WI38 (cell line): ENCODE results near the gene GZF1.
A peak's percentile ranks its signal among the peaks of the same experiment; 100 is the strongest.

Source experiments
- H3K4me3 ChIP-seq: 2 replicates; pipeline ENCODE4 v1.5.1; 2011; ENCODE audit warnings: low read depth, mild to moderate bottlenecking, control low read depth, low read length
- CTCF ChIP-seq: IDR thresholded peaks from 2 replicates; pipeline ENCODE4 v1.5.1; 2012; ENCODE audit warnings: low read depth, mild to moderate bottlenecking, control low read depth, low read length

The GZF1 gene

GRCh38 chr20:23320317-23320716 lies 41.7 kb upstream of the GZF1 start:
- peak; percentile 32; the same call in 1 of the 2 replicates for TF ChIP-seq CTCF
- no peak overlapping the region for H3K4me3 ChIP-seq

- TF ChIP-seq CTCF, result no peak
- H3K4me3 ChIP-seq, result no peak overlapping the region
Observed at GRCh38 chr20:23325107-23325506, 36.9 kb upstream of the GZF1 start.

DNA sequence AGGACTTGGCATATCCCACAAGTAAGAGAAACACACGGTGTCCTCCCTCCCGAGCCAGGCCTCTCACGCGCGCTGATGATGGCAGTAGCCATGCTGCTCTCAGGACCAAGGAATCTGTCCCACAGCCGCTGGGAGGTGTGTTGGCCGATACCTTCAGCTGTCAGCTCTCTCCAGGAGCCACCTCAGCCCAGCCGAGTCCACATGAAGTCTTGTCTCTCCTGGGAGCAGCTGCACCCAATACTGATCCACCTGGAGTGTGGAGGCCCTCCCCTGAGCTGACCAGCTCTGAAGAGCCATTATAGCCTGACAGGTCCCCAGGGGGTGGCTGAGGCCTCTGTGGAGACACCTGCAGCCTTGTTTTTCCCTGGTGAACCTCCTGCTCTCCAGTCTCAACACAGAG lies 35.2 kb upstream of the GZF1 start:
- TF ChIP-seq CTCF, result no peak
- H3K4me3 ChIP-seq, result no peak overlapping the region

DNA sequence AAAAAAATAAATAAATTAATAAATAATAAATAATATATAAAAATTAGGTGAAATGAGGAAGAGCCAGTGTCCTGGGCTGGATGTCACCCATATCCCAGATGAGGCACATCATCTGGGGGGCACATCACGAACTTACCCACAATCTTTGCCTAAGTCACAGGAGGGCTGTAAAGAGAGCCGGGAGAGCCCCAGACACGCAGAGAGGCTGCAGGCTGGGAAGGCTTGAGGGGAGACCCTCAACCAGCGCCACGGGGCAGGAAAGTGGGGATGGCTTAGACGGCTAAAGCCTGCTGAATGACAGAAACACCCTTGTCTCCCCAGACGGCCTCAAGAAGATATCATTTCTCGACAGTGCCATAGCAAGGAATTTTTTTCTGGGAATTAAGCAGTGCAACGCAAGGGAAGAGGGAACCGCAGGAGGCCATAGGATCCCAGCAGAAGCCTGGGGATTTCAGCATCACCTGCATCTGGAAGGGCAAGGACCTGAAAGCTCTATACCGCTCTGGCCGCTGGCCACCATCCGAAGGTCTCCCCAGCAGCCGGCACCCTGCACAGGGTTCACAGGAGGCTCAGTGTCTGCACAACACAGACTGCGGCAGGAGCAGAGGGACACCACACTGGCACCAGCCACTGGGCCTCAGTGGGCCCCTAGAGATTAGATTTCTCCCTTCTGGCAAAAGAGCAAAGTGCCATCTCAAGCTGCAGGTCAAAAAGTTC lies 34.2 kb upstream of the GZF1 start:
- H3K4me3 ChIP-seq, result no peak overlapping the region
- no peak for TF ChIP-seq CTCF

DNA sequence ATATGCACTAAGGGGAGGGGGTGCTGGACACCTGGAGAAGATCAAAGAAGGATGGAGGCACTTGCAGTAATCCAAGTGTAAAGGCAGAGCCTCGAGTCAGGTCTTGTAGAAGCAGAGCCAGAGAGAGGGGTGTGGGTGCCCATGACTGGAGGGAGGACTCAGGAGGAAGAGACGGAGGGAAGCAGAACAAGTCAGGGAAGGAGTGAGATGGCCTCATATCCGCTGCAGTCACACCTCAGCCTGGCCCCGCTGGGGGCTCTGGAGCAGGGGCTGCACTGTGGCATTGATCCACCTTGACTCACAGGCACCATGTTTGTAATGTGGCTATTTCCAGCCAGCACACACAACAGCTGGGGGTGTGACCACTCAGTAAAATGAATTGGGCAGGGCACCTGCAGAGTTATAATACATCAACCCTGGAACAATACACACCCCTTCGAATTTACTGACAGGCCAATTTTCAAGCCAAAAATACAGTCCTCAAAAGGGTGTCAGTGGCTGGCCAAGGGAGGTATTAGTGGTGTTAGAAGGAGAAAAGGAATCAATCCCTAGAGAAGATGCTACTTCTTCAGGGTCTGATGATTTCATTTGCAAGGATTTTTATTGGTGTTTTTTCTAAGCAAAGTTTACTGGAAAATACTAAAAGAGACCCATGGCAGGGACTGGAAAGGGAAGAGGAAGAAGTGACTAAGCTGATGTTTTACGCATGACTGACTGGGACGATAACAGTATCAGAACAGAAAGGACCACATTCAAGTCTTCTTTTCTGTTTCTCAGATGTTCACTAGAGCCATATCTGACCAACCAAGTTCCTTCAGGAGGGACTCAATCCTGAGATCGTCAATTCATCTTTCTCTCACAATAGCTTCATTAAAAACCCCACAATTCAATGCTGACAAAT lies 30.3 kb upstream of the GZF1 start:
- no peak for TF ChIP-seq CTCF
- no peak overlapping the region for H3K4me3 ChIP-seq

- TF ChIP-seq CTCF, result no peak
- no peak overlapping the region for H3K4me3 ChIP-seq
Observed at GRCh38 chr20:23332467-23332866, 29.5 kb upstream of the GZF1 start.

GRCh38 chr20:23334111-23334510 lies 27.9 kb upstream of the GZF1 start:
- H3K4me3 ChIP-seq, result no peak overlapping the region
- no peak for TF ChIP-seq CTCF
